ENCODE measurements around the gene PAX2. TPM values are rescaled to one million over a fixed set of nuclear protein-coding genes. Genes with fewer than 3 reads are reported as not detected.

PAX2 gene
- total RNA-seq, 3 donors from 2014 or later, result not detected

DNA sequence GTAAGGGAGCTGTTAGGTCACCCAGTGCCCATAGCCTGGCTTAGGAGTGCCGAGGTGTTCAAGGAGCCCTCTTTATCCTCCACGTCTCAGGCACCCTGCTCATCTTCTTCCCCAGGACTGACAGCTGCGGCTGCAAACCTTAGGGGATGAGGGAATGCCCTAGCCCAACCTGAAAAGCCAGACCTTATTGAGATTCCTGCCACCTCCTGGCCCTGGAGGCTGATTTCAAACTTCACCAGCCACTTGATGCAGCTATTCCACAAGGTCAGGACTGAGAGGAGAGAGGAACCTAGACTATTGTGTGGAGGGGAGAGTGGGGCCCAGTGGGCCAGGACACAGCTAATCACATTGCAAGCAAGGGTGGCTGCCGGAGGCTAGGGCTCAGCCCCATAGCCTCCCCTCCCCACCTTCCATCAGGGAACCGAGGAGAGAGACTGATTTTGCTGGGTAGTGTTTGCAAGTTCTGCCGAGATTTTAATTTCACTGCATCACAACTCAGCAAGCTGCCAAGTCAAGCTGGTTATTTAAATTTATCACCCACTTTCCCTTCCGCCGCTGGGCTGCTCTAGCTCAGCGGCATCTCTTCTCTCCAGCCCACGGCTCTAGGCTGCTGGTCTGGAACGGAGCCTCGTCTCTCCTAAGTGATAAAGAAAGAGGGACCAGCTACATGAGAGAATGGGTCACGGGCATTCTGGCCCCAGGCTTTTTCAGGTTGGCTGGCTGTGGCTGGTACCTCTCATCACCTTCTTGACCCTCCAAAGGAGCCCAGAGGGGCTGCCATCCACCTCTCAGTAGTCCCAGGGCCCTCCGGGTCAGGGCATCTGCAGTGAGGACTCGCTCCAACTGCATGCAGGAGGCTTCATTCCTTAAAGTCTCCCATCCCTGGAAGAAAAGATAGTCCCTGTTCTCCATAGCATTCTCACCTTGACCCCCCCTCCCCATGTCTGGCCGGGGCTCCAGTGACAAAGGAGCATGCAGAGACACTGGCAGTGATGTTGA, 66.7 kb downstream of the PAX2 start:
- no peak overlapping the region for H3K4me3 Mint-ChIP-seq
- DNase-seq (no peak), ATAC-seq (no peak)
- no peaks in the 10 kb centered on the region for H3K4me1 Mint-ChIP-seq (ENCODE audit: low read depth)
- no peaks in the 10 kb centered on the region for H3K36me3 Mint-ChIP-seq (ENCODE audit: insufficient read depth)
- H3K9me3 Mint-ChIP-seq, result no peaks in the 10 kb centered on the region
- H3K27me3 Mint-ChIP-seq (ENCODE audit: low read depth), result peaks cover 68% of the 10 kb centered on the region

DNA sequence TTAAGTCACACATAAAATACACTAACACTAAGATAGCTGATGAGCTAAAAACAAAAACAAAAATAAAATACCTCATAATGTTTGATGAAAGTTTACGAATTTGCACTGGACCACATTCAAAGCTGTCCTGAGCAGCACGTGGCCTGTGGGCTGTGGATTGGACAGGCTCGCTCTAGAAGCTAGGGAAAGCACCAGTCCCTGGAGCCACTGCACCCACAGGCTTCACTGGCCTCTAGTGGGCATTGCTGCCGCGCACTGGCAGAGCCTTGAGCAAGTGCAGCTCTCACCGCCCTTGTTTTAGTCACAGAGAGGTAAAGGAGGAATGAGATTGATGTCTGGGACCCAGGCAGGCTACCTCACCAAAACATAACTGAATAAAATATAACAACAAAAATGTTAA, 67.6 kb downstream of the PAX2 start:
- no peaks in the 10 kb centered on the region for H3K36me3 Mint-ChIP-seq (ENCODE audit: insufficient read depth)
- peaks cover 64% of the 10 kb centered on the region for H3K27me3 Mint-ChIP-seq (ENCODE audit: low read depth)
- no peak for ATAC-seq
- DNase-seq, result no peak
- no peak overlapping the region for H3K4me3 Mint-ChIP-seq
- no peaks in the 10 kb centered on the region for H3K4me1 Mint-ChIP-seq (ENCODE audit: low read depth)
- H3K9me3 Mint-ChIP-seq, result no peaks in the 10 kb centered on the region

DNA sequence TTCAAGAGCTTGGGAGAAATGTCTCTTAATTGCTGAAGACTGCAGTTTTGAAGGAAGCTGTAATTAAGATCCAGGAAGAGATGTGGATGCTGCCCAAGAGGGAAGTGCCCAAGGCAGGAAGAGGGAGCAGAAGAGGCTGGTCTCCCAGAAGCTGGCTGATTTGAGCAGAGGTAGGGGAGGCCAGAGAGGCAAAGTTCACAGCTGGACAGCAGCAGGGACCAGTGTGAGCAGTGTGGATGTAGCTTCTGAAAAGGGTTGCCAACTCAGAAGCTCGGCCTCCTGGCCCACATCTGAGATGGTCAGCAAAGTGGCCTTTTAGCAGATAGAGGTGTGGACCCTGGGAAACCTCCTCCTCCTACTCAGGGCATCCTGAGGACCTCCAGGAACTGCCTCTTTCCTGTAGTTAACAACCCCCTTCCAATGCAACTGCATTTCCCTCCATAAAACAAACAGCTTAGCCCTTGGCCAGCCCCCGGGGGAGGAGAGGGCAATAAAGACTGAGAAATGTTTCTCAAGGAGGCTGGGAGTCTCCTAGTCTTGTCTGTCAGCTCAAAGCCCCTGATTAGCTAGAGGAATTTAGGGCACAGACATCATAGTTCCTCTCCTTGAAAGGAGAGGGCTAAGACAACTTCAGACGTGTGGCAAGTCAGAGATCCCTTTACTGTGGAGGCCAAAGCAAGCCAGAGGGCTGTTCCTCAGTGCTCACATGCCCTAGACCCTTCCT, 69.5 kb downstream of the PAX2 start:
- Mint-ChIP-seq H3K36me3 (ENCODE audit: insufficient read depth) (no peaks in the 10 kb centered on the region), H3K4me3 (no peak overlapping the region), H3K9me3 (no peaks in the 10 kb centered on the region), H3K27me3 (ENCODE audit: low read depth) (peaks cover 55% of the 10 kb centered on the region), H3K4me1 (ENCODE audit: low read depth) (no peaks in the 10 kb centered on the region)
- DNase-seq (no peak), ATAC-seq (no peak)

DNA sequence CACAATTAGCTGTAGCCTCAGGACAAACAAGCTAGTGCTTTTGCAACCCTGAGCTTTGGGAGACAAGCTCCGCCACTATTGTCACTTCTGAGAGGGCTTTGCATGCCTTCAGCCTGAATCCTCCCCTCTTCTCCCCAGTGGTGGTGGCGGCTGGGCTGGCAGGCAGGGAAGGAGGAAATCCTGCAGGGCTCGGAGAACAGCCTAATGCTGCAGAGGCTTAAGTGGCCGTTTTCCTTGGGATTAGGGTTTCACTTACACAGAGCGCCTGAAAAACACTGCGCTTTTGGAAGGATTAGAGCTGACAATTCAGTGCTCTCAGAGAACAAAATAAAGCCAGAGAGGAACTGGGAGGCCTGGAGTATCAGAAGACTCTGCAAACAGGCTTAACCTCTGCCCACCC, 71.3 kb downstream of the PAX2 start:
- H3K36me3 Mint-ChIP-seq (ENCODE audit: insufficient read depth), result no peaks in the 10 kb centered on the region
- ATAC-seq, result no peak
- no peak overlapping the region for H3K4me3 Mint-ChIP-seq
- no peaks in the 10 kb centered on the region for H3K9me3 Mint-ChIP-seq
- no peak for DNase-seq
- no peaks in the 10 kb centered on the region for H3K4me1 Mint-ChIP-seq (ENCODE audit: low read depth)
- peaks cover 44% of the 10 kb centered on the region for H3K27me3 Mint-ChIP-seq (ENCODE audit: low read depth)

DNA sequence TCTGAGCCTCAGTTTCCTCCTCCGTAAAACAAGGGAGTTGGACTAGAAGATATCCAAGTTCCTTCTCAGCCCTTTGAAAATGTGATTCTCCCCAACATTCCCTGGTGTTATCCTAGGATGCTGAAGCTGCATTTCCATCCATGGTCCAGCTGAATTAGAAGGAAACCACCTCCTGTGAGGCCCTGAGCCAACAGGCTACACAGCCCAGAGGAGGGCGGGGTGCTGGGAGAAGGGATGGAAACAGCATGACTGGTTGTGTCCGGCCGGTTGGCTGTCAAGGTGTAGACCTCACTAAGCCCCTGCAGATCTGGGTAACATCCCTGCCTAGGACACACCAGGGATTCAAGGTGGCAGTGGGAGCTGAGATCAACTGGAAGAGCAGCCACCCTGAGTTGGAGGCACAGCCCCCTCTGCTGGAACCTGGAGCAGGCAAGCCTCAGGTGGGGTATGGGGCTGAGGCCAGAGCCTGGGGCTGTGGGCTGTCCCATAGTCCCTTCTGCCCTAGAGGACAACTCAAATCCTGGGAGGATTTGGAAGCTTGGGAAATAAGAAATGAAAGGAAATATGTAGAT, 72.0 kb downstream of the PAX2 start:
- no peaks in the 10 kb centered on the region for H3K4me1 Mint-ChIP-seq (ENCODE audit: low read depth)
- no peak overlapping the region for H3K4me3 Mint-ChIP-seq
- DNase-seq (no peak), ATAC-seq (no peak)
- H3K9me3 Mint-ChIP-seq, result no peaks in the 10 kb centered on the region
- peaks cover 40% of the 10 kb centered on the region for H3K27me3 Mint-ChIP-seq (ENCODE audit: low read depth)
- H3K36me3 Mint-ChIP-seq (ENCODE audit: insufficient read depth), result no peaks in the 10 kb centered on the region

DNA sequence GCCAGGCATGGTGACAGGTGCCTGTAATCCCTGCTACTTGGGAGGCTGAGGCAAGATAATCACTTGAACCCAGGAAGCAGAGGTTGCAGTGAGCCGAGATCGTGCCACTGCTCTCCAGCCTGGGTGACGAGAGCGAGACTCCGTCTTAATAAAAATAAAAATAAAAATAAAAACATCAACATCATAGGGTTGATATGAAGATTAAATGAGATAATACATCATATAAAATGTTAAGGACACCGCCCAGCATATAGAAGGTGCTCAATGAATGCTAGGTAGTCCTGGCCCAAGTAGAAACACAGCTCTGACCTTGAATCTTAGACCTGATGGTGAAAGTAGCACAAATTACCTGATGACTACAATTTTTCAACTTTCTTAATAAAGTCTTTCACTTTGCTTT, 74.0 kb downstream of the PAX2 start:
- no peaks in the 10 kb centered on the region for H3K4me1 Mint-ChIP-seq (ENCODE audit: low read depth)
- H3K27me3 Mint-ChIP-seq (ENCODE audit: low read depth), result peaks cover 49% of the 10 kb centered on the region
- H3K36me3 Mint-ChIP-seq (ENCODE audit: insufficient read depth), result no peaks in the 10 kb centered on the region

DNA sequence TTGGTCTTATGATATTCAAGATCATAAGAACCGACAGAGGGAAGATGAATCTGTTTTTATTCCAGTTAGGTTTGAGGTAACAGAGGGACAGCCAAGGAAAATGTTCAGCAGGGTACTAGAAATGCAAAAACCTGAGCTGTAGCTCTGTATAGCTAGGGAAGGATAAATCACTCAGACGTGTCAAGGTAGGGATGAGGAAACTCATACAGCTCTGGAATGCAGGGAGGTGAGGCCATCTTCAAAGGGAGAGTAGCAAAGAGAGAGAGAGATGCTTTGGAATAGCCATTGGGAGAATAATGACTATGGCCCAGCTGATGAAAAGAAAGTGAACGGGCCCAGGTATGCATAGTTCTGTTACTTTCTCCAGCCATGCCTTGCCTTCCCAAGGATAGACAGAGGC, 77.8 kb downstream of the PAX2 start:
- H3K36me3 Mint-ChIP-seq (ENCODE audit: insufficient read depth), result no peaks in the 10 kb centered on the region
- peaks cover 5% of the 10 kb centered on the region for H3K4me1 Mint-ChIP-seq (ENCODE audit: low read depth)
- H3K27me3 Mint-ChIP-seq (ENCODE audit: low read depth), result peaks cover 54% of the 10 kb centered on the region
- H3K4me3 Mint-ChIP-seq, result no peak overlapping the region
- no peaks in the 10 kb centered on the region for H3K9me3 Mint-ChIP-seq
- ATAC-seq, result no peak
- DNase-seq, result no peak

More for the DNA sequence above, 74.0 kb downstream of the PAX2 start:
- no peak for DNase-seq
- H3K4me3 Mint-ChIP-seq, result no peak overlapping the region
- no peak for ATAC-seq
- H3K9me3 Mint-ChIP-seq, result no peaks in the 10 kb centered on the region

DNA sequence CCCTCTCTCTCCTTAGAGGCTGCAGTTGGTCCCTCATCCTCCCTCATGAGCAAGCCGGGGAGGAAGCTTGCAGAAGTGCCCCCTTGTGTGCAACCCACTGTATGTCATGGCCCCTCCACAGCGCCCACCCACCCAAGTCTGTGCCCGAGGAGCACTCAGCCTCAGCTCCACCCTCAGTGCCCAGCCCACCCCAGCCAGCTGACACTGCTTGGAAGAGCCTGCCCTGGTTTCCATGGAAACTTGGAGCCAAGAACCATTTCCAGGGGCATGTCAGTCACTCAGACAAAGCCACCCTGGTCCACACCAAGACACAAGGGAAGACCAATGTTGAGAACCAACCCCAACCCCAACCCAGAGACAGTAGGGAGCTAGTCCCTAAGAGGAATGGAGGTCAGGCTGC, 79.5 kb downstream of the PAX2 start:
- Mint-ChIP-seq H3K27me3 (ENCODE audit: low read depth) (peaks cover 60% of the 10 kb centered on the region), H3K36me3 (ENCODE audit: insufficient read depth) (no peaks in the 10 kb centered on the region), H3K4me3 (no peak overlapping the region), H3K9me3 (no peaks in the 10 kb centered on the region), H3K4me1 (ENCODE audit: low read depth) (peaks cover 17% of the 10 kb centered on the region)
- ATAC-seq (no peak), DNase-seq (no peak)

DNA sequence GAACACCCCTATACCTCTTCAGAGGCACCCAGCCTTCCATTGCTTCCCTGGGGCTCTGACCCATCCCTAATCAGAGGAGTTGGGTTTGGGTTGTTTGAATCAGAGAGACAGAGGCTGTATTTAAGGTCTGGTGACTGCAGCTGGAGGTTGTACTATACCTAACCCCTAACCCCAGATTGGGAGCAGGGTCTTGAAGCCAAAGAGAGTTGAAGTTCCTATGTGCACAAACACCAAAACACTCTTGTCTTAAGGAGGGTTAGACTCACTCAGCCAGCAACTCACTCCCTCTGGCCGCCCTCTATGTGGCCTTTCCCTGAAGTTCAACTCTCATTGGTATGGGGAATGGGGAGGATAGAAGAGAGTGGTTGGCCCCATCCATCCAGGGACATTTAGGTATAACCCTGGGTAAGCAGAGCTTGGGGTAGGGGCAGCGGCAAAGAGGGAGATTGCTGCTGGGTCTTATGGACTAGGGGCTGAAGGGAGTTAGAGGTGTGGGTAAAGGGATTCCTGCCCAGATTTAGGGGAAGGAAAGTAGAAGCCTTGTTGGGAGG, 80.0 kb downstream of the PAX2 start:
- ATAC-seq (no peak), DNase-seq (no peak)
- peaks cover 65% of the 10 kb centered on the region for H3K27me3 Mint-ChIP-seq (ENCODE audit: low read depth)
- no peak overlapping the region for H3K4me3 Mint-ChIP-seq
- H3K9me3 Mint-ChIP-seq, result no peaks in the 10 kb centered on the region
- H3K36me3 Mint-ChIP-seq (ENCODE audit: insufficient read depth), result no peaks in the 10 kb centered on the region
- H3K4me1 Mint-ChIP-seq (ENCODE audit: low read depth), result peaks cover 22% of the 10 kb centered on the region

DNA sequence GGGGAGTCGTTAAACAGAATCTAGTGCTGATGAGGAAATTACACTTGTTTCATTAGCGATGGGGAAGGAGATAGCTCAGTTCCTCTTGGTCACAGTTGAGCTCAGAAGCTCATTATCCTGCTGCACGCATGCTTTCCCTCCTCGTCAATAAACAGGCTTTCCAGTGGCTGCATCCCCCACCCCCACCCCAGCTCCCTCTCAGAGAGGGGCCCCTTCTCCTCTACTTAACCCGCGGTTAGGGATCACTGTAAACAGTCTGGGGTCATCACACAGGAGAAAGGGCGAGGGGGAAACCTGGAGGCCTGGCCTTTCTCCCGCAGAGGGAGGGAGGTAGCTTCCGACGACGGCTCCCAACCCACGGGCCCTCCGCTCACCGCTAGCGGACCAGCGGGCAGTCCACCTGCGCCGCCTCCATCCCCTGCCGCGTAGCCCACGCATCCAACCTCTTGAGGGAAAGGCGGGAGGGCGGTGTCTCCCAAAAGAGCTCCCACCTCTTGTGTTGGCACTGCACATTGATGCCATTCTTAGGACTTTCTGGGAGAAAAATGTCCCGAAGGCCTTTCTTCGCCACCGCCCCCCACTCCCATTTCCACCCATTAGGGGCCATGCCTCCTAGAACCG, 80.8 kb downstream of the PAX2 start:
- Mint-ChIP-seq H3K27me3 (ENCODE audit: low read depth) (peaks cover 71% of the 10 kb centered on the region), H3K4me3 (no peak overlapping the region), H3K9me3 (no peaks in the 10 kb centered on the region), H3K36me3 (ENCODE audit: insufficient read depth) (no peaks in the 10 kb centered on the region), H3K4me1 (ENCODE audit: low read depth) (peaks cover 25% of the 10 kb centered on the region)
- ATAC-seq, result no peak
- no peak for DNase-seq

DNA sequence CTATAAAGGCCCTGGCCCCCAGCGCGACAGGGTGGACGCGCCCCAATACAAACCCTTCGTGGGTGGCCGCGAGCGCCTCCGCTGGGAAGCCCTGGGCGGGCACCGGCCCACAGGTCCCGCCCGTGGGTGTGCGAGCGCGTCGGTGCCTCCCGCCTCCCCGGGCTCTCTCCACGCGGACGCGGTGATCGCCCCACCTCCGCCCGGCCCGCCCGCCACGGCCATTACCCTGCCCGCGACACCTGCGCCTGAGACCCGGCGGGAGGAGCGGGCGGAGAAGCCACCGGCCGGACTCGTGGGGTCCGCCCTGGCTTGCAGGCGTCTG, 81.2 kb downstream of the PAX2 start:
- Mint-ChIP-seq H3K36me3 (ENCODE audit: insufficient read depth) (no peaks in the 10 kb centered on the region), H3K9me3 (no peaks in the 10 kb centered on the region), H3K4me1 (ENCODE audit: low read depth) (peaks cover 25% of the 10 kb centered on the region), H3K4me3 (peak overlapping the region; percentile 69), H3K27me3 (ENCODE audit: low read depth) (peaks cover 73% of the 10 kb centered on the region)
- DNase-seq, result no peak
- ATAC-seq, result peak in 1 of 2 donors; percentile 6

DNA sequence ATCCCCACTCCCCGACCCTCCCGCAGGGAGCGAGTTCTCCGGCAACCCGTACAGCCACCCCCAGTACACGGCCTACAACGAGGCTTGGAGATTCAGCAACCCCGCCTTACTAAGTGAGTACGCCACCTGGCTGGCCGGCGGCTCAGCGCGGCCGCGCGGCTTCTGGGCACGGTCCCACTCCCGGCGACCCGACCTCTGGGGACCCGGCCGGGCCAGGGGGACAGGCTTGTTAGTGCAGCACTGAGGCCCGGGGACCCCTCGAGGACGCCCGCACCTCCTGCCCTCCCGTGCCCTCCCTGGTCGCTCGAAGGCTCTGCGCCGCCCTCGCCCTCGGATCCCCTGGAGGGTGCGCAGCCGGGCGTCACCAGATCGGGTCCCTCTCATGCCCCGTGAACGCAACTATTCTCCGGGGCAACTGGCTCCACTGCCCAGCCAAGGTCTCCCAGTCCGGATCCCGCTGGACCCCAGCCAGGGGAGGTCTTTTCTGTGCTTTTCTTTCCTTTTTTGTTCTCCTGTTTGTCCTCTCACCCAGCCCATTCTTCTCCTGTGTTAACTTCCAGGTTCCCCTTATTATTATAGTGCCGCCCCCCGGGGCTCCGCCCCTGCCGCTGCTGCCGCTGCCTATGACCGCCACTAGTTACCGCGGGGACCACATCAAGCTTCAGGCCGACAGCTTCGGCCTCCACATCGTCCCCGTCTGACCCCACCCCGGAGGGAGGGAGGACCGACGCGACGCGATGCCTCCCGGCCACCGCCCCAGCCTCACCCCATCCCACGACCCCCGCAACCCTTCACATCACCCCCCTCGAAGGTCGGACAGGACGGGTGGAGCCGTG, 81.8 kb downstream of the PAX2 start:
- ATAC-seq (peak; percentile 41 to 51), DNase-seq (no peak)
- Mint-ChIP-seq H3K4me3 (peak overlapping the region; percentile 69), H3K4me1 (ENCODE audit: low read depth) (peaks cover 25% of the 10 kb centered on the region), H3K36me3 (ENCODE audit: insufficient read depth) (no peaks in the 10 kb centered on the region), H3K27me3 (ENCODE audit: low read depth) (peaks cover 78% of the 10 kb centered on the region), H3K9me3 (no peaks in the 10 kb centered on the region)

DNA sequence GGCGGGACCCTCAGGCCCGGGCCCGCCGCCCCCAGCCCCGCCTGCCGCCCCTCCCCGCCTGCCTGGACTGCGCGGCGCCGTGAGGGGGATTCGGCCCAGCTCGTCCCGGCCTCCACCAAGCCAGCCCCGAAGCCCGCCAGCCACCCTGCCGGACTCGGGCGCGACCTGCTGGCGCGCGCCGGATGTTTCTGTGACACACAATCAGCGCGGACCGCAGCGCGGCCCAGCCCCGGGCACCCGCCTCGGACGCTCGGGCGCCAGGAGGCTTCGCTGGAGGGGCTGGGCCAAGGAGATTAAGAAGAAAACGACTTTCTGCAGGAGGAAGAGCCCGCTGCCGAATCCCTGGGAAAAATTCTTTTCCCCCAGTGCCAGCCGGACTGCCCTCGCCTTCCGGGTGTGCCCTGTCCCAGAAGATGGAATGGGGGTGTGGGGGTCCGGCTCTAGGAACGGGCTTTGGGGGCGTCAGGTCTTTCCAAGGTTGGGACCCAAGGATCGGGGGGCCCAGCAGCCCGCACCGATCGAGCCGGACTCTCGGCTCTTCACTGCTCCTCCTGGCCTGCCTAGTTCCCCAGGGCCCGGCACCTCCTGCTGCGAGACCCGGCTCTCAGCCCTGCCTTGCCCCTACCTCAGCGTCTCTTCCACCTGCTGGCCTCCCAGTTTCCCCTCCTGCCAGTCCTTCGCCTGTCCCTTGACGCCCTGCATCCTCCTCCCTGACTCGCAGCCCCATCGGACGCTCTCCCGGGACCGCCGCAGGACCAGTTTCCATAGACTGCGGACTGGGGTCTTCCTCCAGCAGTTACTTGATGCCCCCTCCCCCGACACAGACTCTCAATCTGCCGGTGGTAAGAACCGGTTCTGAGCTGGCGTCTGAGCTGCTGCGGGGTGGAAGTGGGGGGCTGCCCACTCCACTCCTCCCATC, 82.7 kb downstream of the PAX2 start:
- peaks cover 78% of the 10 kb centered on the region for H3K27me3 Mint-ChIP-seq (ENCODE audit: low read depth)
- ATAC-seq, result peak; percentile 41 to 52
- H3K4me3 Mint-ChIP-seq, result peak overlapping the region; percentile 81
- no peaks in the 10 kb centered on the region for H3K9me3 Mint-ChIP-seq
- H3K36me3 Mint-ChIP-seq (ENCODE audit: insufficient read depth), result no peaks in the 10 kb centered on the region
- DNase-seq, result no peak
- H3K4me1 Mint-ChIP-seq (ENCODE audit: low read depth), result peaks cover 25% of the 10 kb centered on the region

Data from activated T-cell treated with anti-CD3 and anti-CD28 coated beads, Interleukin-2, amount 50 U/mL, for 4 hours (primary cell).